H9 (cell line): Measurements from ENCODE around the gene PDE7B. TPM values are rescaled to one million over a fixed set of nuclear protein-coding genes. Genes with fewer than 3 reads are reported as not detected.

Experiments used
- DNase-seq: peaks from one replicate; pipeline ENCODE4 v3.0.0-alpha.2; 2017
- H2AFZ ChIP-seq: one replicate; pipeline ENCODE4 v1.6.1; 2013; ENCODE audit warnings: mild to moderate bottlenecking, low read length, control low read depth, moderate library complexity
- H2AK5ac ChIP-seq: 2 replicates; pipeline ENCODE4 v1.6.1; 2013; ENCODE audit warnings: low read length, control low read depth, mixed read lengths; ENCODE audit not compliant: insufficient read length
- H2BK120ac ChIP-seq: one replicate; pipeline ENCODE4 v1.6.1; 2013; ENCODE audit warnings: low read depth, mild to moderate bottlenecking, low read length, control low read depth, inconsistent platforms; ENCODE audit not compliant: poor library complexity, severe bottlenecking
- H2BK12ac ChIP-seq: 2 replicates; pipeline ENCODE4 v1.6.1; 2013; ENCODE audit warnings: low read length, control low read depth, mixed read lengths, low read depth; ENCODE audit not compliant: insufficient read length
- H2BK15ac ChIP-seq: 2 replicates; pipeline ENCODE4 v1.6.1; 2013; ENCODE audit warnings: low read depth, low read length, control low read depth
- H2BK20ac ChIP-seq: one replicate; pipeline ENCODE4 v1.6.1; 2013; ENCODE audit warnings: low read depth, mild to moderate bottlenecking, low read length, control low read depth, inconsistent platforms; ENCODE audit not compliant: poor library complexity, severe bottlenecking
- H2BK5ac ChIP-seq: 2 replicates; pipeline ENCODE4 v1.6.1; 2013; ENCODE audit warnings: low read length, control low read depth, mixed read lengths; ENCODE audit not compliant: insufficient read length
- H3K14ac ChIP-seq: 2 replicates; pipeline ENCODE4 v1.6.1; 2013; ENCODE audit warnings: low read length, control low read depth; ENCODE audit not compliant: insufficient read depth
- H3K18ac ChIP-seq: 2 replicates; pipeline ENCODE4 v1.6.1; 2013; ENCODE audit warnings: low read depth, mild to moderate bottlenecking, mixed read lengths, low read length, control low read depth; ENCODE audit not compliant: insufficient read length
- H3K23ac ChIP-seq: 2 replicates; pipeline ENCODE4 v1.6.1; 2013; ENCODE audit warnings: low read length, control low read depth, mixed read lengths, low read depth; ENCODE audit not compliant: insufficient read length
- H3K23me2 ChIP-seq: 2 replicates; pipeline ENCODE4 v1.6.1; 2013; ENCODE audit warnings: low read depth, mild to moderate bottlenecking, mixed read lengths, low read length, control low read depth; ENCODE audit not compliant: insufficient read length, poor library complexity, severe bottlenecking
- H3K27ac ChIP-seq: 2 replicates; pipeline ENCODE4 v1.5.1; 2013; ENCODE audit warnings: low read length, control low read depth, mixed read lengths, low read depth; ENCODE audit not compliant: insufficient read length
- H3K27me3 ChIP-seq: 2 replicates; pipeline ENCODE4 v1.6.1; 2013; ENCODE audit warnings: low read length, control low read depth, inconsistent platforms; ENCODE audit not compliant: insufficient read depth
- H3K4ac ChIP-seq: 2 replicates; pipeline ENCODE4 v1.6.1; 2013; ENCODE audit warnings: low read depth, mild to moderate bottlenecking, control low read depth, inconsistent platforms, low read length, moderate library complexity
- H3K4me1 ChIP-seq: 2 replicates; pipeline ENCODE4 v1.6.1; 2013; ENCODE audit warnings: low read length, control low read depth, inconsistent platforms; ENCODE audit not compliant: insufficient read depth
- H3K4me2 ChIP-seq: 2 replicates; pipeline ENCODE4 v1.6.1; 2013; ENCODE audit warnings: low read length, control low read depth, mixed read lengths; ENCODE audit not compliant: insufficient read length, insufficient read depth
- H3K56ac ChIP-seq: 2 replicates; pipeline ENCODE4 v1.6.1; 2013; ENCODE audit warnings: low read depth, mild to moderate bottlenecking, mixed read lengths, low read length, control low read depth; ENCODE audit not compliant: insufficient read length
- H3K79me1 ChIP-seq: 2 replicates; pipeline ENCODE4 v1.6.1; 2013; ENCODE audit warnings: low read depth, mild to moderate bottlenecking, moderate library complexity, low read length, control low read depth, inconsistent platforms; ENCODE audit not compliant: insufficient read depth, poor library complexity, severe bottlenecking
- H3K79me2 ChIP-seq: 2 replicates; pipeline ENCODE4 v1.6.1; 2013; ENCODE audit warnings: low read length, control low read depth, inconsistent platforms; ENCODE audit not compliant: insufficient read depth
- H3K9ac ChIP-seq: 2 replicates; pipeline ENCODE4 v1.6.1; 2013; ENCODE audit warnings: low read length, control low read depth, mixed read lengths; ENCODE audit not compliant: insufficient read length; ENCODE audit errors: extremely low read depth
- H3K9me3 ChIP-seq: one replicate; pipeline ENCODE4 v1.6.1; 2013; ENCODE audit warnings: low read depth, low read length, inconsistent platforms; ENCODE audit not compliant: control insufficient read depth
- H3T11ph ChIP-seq: one replicate; pipeline ENCODE4 v1.6.1; 2013; ENCODE audit warnings: mild to moderate bottlenecking, low read length, control low read depth, inconsistent platforms
- H4K20me1 ChIP-seq: one replicate; pipeline ENCODE4 v1.6.1; 2013; ENCODE audit not compliant: control insufficient read depth, insufficient read length, insufficient read depth
- H4K5ac ChIP-seq: 2 replicates; pipeline ENCODE4 v1.6.1; 2013; ENCODE audit warnings: low read depth, mild to moderate bottlenecking, mixed read lengths, low read length, control low read depth; ENCODE audit not compliant: insufficient read length
- H4K8ac ChIP-seq: replicated peaks from 2 replicates; pipeline ENCODE4 v1.6.1; 2013; ENCODE audit warnings: low read length, control low read depth, mixed read lengths, low read depth; ENCODE audit not compliant: insufficient read length
- H4K91ac ChIP-seq: 2 replicates; pipeline ENCODE4 v1.6.1; 2013; ENCODE audit warnings: low read depth, mild to moderate bottlenecking, moderate library complexity, mixed read lengths, low read length, control low read depth; ENCODE audit not compliant: insufficient read length
- H3K27ac Mint-ChIP-seq, 3 experiments: 2 replicates in 2 of 3; 3 replicates in 1 of 3; pipeline ENCODE4 v1.8.0; 2020 to 2021; ENCODE audit warnings: mixed read lengths in 3 of 3, mild to moderate bottlenecking in 1 of 3, moderate library complexity in 1 of 3
- H3K27me3 Mint-ChIP-seq: 2 replicates; pipeline ENCODE4 v1.8.0; 2021; ENCODE audit warnings: low read depth, mild to moderate bottlenecking, moderate library complexity, mixed read lengths
- H3K36me3 Mint-ChIP-seq, 3 experiments: 2 replicates in 2 of 3; 3 replicates in 1 of 3; pipeline ENCODE4 v1.8.0; 2020 to 2021; ENCODE audit warnings: low read depth in 3 of 3, mixed read lengths in 3 of 3; ENCODE audit not compliant: insufficient read depth in 1 of 3
- H3K4me1 Mint-ChIP-seq, 2 experiments: 2 replicates each; pipeline ENCODE4 v1.8.0; 2020; ENCODE audit warnings: mixed read lengths in 2 of 2
- H3K4me3 Mint-ChIP-seq, 2 experiments: 2 replicates in 1 of 2; 3 replicates in 1 of 2; pipeline ENCODE4 v1.8.0; 2020 to 2021; ENCODE audit warnings: mild to moderate bottlenecking in 2 of 2, mixed read lengths in 2 of 2, moderate library complexity in 1 of 2
- H3K9me3 Mint-ChIP-seq, 2 experiments: 2 replicates in 1 of 2; 3 replicates in 1 of 2; pipeline ENCODE4 v1.8.0; 2020; ENCODE audit warnings: mild to moderate bottlenecking in 2 of 2, mixed read lengths in 2 of 2, moderate library complexity in 1 of 2
- CTCF ChIP-seq: fragments of 200-600 bp; sonication (generic); conservative IDR thresholded peaks from 3 replicates; pipeline ENCODE4 v1.8.0; 2021; ENCODE audit warnings: antibody characterized with exemption, mild to moderate bottlenecking
- WGBS: extraction: QIAGEN DNeasy Blood & Tissue Kit; methylation state at CpG from one replicate; pipeline ENCODE4 v1.1.7; 2013; ENCODE audit warnings: missing lambda C conversion rate, low lambda C conversion rate, mixed read lengths; ENCODE audit not compliant: insufficient read length; ENCODE audit errors: extremely low coverage; 5-methylcytosine and 5-hydroxymethylcytosine counted together
- total RNA-seq: library from RNA; stranded (reverse); gene quantifications from 2 replicates; pipeline ENCODE4 v1.2.1, GENCODE V29; 2021

Gene PDE7B
- total RNA-seq, 1 experiment from 2014 or later, result not detected

DNA sequence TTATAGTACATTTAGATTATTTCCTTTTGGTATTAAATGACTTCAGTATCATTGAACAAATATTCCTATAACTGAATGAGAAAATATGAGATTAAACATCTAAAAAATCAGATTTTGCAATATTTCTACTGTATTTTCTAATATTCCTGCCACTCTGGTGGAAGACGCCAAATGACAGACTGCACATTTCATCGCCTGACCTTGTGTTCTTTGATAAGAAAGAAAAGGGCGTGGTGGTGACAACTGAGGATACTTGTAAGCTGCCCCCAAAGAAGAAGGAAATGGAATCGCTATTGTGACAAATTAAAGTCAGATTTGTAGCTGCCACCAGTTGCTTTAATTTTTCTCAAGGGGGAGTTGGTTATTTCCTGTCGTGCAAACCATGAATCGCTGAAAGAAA, 267.3 kb downstream of the PDE7B start:
- no peaks in the 10 kb centered on the region for H3K9me3 ChIP-seq
- H3K23ac ChIP-seq, result no peak overlapping the region
- no peak for DNase-seq
- no peak overlapping the region for H2BK20ac ChIP-seq
- no peaks in the 10 kb centered on the region for H3K23me2 ChIP-seq
- WGBS, result no CpG with 5 or more reads among the region's 6 CpGs
- H3K79me2 ChIP-seq, result no peaks in the 10 kb centered on the region
- no peak overlapping the region for H3K14ac ChIP-seq
- Mint-ChIP-seq H3K27me3 (no peaks in the 10 kb centered on the region), H3K9me3 (no peaks in the 10 kb centered on the region), H3K4me1 (peaks cover 0 to 2% of the 10 kb centered on the region in 2 experiments; a peak in 2 of 4 replicates), H3K27ac (no peak overlapping the region), H3K36me3 (no peaks in the 10 kb centered on the region), H3K4me3 (no peak overlapping the region)
- TF ChIP-seq CTCF, result no peak
- H2BK5ac ChIP-seq, result no peak overlapping the region
- no peak overlapping the region for H3K56ac ChIP-seq
- no peak overlapping the region for H4K91ac ChIP-seq
- no peak overlapping the region for H2BK15ac ChIP-seq
- H3K4me1 ChIP-seq, result no peaks in the 10 kb centered on the region
- H4K8ac ChIP-seq, result no peak overlapping the region
- no peak overlapping the region for H2AK5ac ChIP-seq
- H3K4ac ChIP-seq, result no peak overlapping the region
- H3K4me2 ChIP-seq, result no peak overlapping the region
- no peak overlapping the region for H3K27ac ChIP-seq
- H3T11ph ChIP-seq, result no peak overlapping the region
- H4K5ac ChIP-seq, result no peak overlapping the region
- H3K27me3 ChIP-seq, result no peaks in the 10 kb centered on the region
- H3K9ac ChIP-seq, result no peak overlapping the region
- no peak overlapping the region for H2BK120ac ChIP-seq
- no peaks in the 10 kb centered on the region for H4K20me1 ChIP-seq
- H2AFZ ChIP-seq, result no peak overlapping the region
- H2BK12ac ChIP-seq, result no peak overlapping the region
- no peaks in the 10 kb centered on the region for H3K79me1 ChIP-seq
- no peak overlapping the region for H3K18ac ChIP-seq
